HUES48 (cell line): Measurements from ENCODE around the gene PI4KB.

Experiments used
- H3K27ac ChIP-seq: one replicate; pipeline ENCODE4 v1.7.0; 2013; ENCODE audit warnings: low read depth, low read length, inconsistent platforms
- H3K27me3 ChIP-seq: 2 replicates; pipeline ENCODE4 v1.6.1; 2013; ENCODE audit warnings: mild to moderate bottlenecking, low read length; ENCODE audit not compliant: control insufficient read depth, insufficient read depth
- H3K36me3 ChIP-seq: 2 replicates; pipeline ENCODE4 v1.6.1; 2013; ENCODE audit warnings: low read length; ENCODE audit not compliant: control insufficient read depth, insufficient read depth
- H3K4me1 ChIP-seq: 2 replicates; pipeline ENCODE4 v1.6.1; 2013; ENCODE audit warnings: mild to moderate bottlenecking, low read length; ENCODE audit not compliant: control insufficient read depth, insufficient read depth
- H3K4me3 ChIP-seq: 2 replicates; pipeline ENCODE4 v1.5.1; 2013; ENCODE audit warnings: mild to moderate bottlenecking, low read depth, low read length
- H3K9ac ChIP-seq: 2 replicates; pipeline ENCODE4 v1.6.1; 2013; ENCODE audit warnings: mild to moderate bottlenecking, low read depth, low read length, moderate library complexity
- H3K9me3 ChIP-seq: 2 replicates; pipeline ENCODE4 v1.6.1; 2013; ENCODE audit warnings: low read length; ENCODE audit not compliant: control insufficient read depth, insufficient read depth

PI4KB gene

GRCh38 chr1:151325231-151325630 lies 2.0 kb downstream of the PI4KB start:
- Histone ChIP-seq H3K27ac (no peak overlapping the region), H3K9me3 (no peaks in the 10 kb centered on the region), H3K36me3 (peaks cover 19% of the 10 kb centered on the region), H3K4me3 (no peak overlapping the region), H3K27me3 (no peaks in the 10 kb centered on the region), H3K9ac (no peak overlapping the region), H3K4me1 (peaks cover 9% of the 10 kb centered on the region; the same call in 1 of the 2 replicates)

GRCh38 chr1:151324390-151324930 lies 2.8 kb downstream of the PI4KB start:
- Histone ChIP-seq H3K4me3 (no peak overlapping the region), H3K36me3 (peaks cover 19% of the 10 kb centered on the region), H3K9me3 (no peaks in the 10 kb centered on the region), H3K27ac (no peak overlapping the region), H3K9ac (no peak overlapping the region), H3K27me3 (no peaks in the 10 kb centered on the region), H3K4me1 (peaks cover 9% of the 10 kb centered on the region; the same call in 1 of the 2 replicates)

- no peaks in the 10 kb centered on the region for H3K27me3 ChIP-seq
- H3K4me3 ChIP-seq: no peak overlapping the region
- no peak overlapping the region for H3K27ac ChIP-seq
- H3K4me1 ChIP-seq: no peaks in the 10 kb centered on the region
- H3K9me3 ChIP-seq: no peaks in the 10 kb centered on the region
- peaks cover 30% of the 10 kb centered on the region for H3K36me3 ChIP-seq
- no peak overlapping the region for H3K9ac ChIP-seq
Observed at GRCh38 chr1:151318975-151319374, 8.2 kb downstream of the PI4KB start.

GRCh38 chr1:151315565-151316235 lies 11.5 kb downstream of the PI4KB start:
- Histone ChIP-seq H3K27ac (no peak overlapping the region), H3K4me1 (no peaks in the 10 kb centered on the region), H3K36me3 (peaks cover 52% of the 10 kb centered on the region), H3K4me3 (no peak overlapping the region), H3K27me3 (no peaks in the 10 kb centered on the region), H3K9ac (no peak overlapping the region), H3K9me3 (no peaks in the 10 kb centered on the region)

GRCh38 chr1:151314137-151314875 lies 12.9 kb downstream of the PI4KB start:
- no peak overlapping the region for H3K27ac ChIP-seq
- no peak overlapping the region for H3K9ac ChIP-seq
- no peak overlapping the region for H3K4me3 ChIP-seq
- H3K36me3 ChIP-seq: peaks cover 48% of the 10 kb centered on the region
- peaks cover 8% of the 10 kb centered on the region for H3K4me1 ChIP-seq
- H3K9me3 ChIP-seq: no peaks in the 10 kb centered on the region
- no peaks in the 10 kb centered on the region for H3K27me3 ChIP-seq

GRCh38 chr1:151313501-151313900 lies 13.7 kb downstream of the PI4KB start:
- Histone ChIP-seq H3K4me1 (peaks cover 8% of the 10 kb centered on the region), H3K36me3 (peaks cover 53% of the 10 kb centered on the region), H3K27ac (no peak overlapping the region), H3K4me3 (no peak overlapping the region), H3K9ac (no peak overlapping the region), H3K9me3 (no peaks in the 10 kb centered on the region), H3K27me3 (no peaks in the 10 kb centered on the region)

- Histone ChIP-seq H3K36me3 (peaks cover 60% of the 10 kb centered on the region), H3K27ac (no peak overlapping the region), H3K9me3 (no peaks in the 10 kb centered on the region), H3K9ac (no peak overlapping the region), H3K27me3 (no peaks in the 10 kb centered on the region), H3K4me3 (no peak overlapping the region), H3K4me1 (peaks cover 8% of the 10 kb centered on the region)
Observed at GRCh38 chr1:151312826-151313225, 14.4 kb downstream of the PI4KB start.

GRCh38 chr1:151312411-151312810 lies 14.8 kb downstream of the PI4KB start:
- Histone ChIP-seq H3K9me3 (no peaks in the 10 kb centered on the region), H3K4me1 (peaks cover 8% of the 10 kb centered on the region), H3K27me3 (no peaks in the 10 kb centered on the region), H3K9ac (no peak overlapping the region), H3K36me3 (peaks cover 64% of the 10 kb centered on the region), H3K4me3 (no peak overlapping the region), H3K27ac (peak overlapping the region; percentile 73)

- H3K27ac ChIP-seq: peak overlapping the region; percentile 73
- H3K36me3 ChIP-seq: peaks cover 70% of the 10 kb centered on the region
- H3K4me3 ChIP-seq: no peak overlapping the region
- H3K9ac ChIP-seq: no peak overlapping the region
- H3K27me3 ChIP-seq: no peaks in the 10 kb centered on the region
- no peaks in the 10 kb centered on the region for H3K9me3 ChIP-seq
- H3K4me1 ChIP-seq: peaks cover 8% of the 10 kb centered on the region
Observed at GRCh38 chr1:151311589-151312331, 15.5 kb downstream of the PI4KB start.

GRCh38 chr1:151311011-151311410 lies 16.2 kb downstream of the PI4KB start:
- Histone ChIP-seq H3K4me3 (no peak overlapping the region), H3K27me3 (no peaks in the 10 kb centered on the region), H3K4me1 (peaks cover 8% of the 10 kb centered on the region), H3K9me3 (no peaks in the 10 kb centered on the region), H3K36me3 (peaks cover 70% of the 10 kb centered on the region), H3K9ac (no peak overlapping the region), H3K27ac (peak overlapping the region; percentile 73)
